GM18526 (cell line): ENCODE measurements around the gene USP13.

ENCODE experiments used
- POLR2A ChIP-seq: IDR thresholded peaks from 3 replicates; pipeline ENCODE4 v1.6.1; 2011; ENCODE audit not compliant: insufficient read length; ENCODE audit errors: extremely low read depth

USP13 gene, protein sequence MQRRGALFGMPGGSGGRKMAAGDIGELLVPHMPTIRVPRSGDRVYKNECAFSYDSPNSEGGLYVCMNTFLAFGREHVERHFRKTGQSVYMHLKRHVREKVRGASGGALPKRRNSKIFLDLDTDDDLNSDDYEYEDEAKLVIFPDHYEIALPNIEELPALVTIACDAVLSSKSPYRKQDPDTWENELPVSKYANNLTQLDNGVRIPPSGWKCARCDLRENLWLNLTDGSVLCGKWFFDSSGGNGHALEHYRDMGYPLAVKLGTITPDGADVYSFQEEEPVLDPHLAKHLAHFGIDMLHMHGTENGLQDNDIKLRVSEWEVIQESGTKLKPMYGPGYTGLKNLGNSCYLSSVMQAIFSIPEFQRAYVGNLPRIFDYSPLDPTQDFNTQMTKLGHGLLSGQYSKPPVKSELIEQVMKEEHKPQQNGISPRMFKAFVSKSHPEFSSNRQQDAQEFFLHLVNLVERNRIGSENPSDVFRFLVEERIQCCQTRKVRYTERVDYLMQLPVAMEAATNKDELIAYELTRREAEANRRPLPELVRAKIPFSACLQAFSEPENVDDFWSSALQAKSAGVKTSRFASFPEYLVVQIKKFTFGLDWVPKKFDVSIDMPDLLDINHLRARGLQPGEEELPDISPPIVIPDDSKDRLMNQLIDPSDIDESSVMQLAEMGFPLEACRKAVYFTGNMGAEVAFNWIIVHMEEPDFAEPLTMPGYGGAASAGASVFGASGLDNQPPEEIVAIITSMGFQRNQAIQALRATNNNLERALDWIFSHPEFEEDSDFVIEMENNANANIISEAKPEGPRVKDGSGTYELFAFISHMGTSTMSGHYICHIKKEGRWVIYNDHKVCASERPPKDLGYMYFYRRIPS

GRCh38 chr3:179652447-179653095 is at the start of gene USP13:
TSS of gene USP13 (plus strand) at chr3:179653040. CDS start at chr3:179653226, 186 bp downstream.
- no peak for TF ChIP-seq POLR2A

DNA sequence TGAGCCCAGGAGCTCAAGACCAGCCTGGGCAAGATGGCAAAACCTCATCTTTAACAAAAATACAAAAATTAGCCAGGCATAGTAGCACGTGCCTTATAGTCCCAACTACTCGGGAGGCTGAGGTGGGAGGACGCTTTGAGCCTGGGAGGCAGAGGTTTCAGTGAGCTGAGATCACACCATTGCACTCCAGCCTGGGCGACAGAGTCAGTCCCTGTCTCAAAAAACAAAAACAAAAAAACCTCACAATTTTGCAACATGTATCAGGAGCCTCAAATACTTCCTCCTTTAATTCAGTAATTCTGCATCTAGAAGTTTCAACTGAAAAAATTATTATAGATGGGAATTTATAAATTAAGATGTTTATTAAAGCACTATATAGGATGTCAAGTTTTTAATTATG is 49.5 kb upstream of the USP13 start:
- TF ChIP-seq POLR2A = no peak

GRCh38 chr3:179603831-179604230 is 49.0 kb upstream of the USP13 start:
- TF ChIP-seq POLR2A = no peak

DNA sequence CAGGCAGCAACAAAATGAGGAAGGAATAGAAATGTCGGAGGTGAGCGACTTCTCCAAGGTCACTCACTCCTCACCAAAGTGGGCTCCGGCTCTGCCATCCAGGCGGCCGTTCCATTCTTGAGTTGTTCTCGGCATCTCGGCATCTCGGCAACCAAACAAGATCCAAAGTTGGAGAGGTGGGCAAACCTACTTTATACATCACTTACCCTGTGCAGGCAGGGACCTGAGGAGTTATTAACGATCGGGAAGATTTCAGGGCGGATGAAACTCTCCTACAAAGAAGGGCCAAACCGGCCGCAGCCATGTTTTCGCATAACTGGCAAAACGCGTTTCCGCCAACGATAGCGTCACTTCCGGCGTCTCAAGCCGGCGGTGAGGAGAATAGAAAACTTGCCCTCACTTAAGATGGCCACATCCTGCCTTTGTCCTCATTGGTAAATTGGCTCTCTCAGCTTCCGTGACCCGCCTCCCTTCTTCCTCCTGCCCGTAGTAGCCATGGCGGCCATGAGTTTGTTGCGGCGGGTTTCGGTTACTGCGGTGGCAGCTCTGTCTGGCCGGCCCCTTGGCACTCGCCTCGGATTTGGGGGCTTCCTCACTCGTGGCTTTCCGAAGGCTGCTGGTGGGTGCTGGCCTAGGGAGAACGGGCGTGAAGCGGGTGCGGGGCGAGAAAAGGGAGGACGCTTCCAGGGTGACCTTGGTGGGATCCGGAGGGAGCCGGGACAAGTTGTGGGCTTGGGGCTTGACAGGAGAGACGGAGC is 48.3 kb upstream of the USP13 start, which contains the start of the genes MRPL47 and NDUFB5:
MRPL47 (minus strand) TSS at position 318 of the 758 bp plus-strand sequence; CDS start at position 304, 14 bp downstream.
NDUFB5 (plus strand) TSS at position 474 of the 758 bp plus-strand sequence; CDS start at position 496, 22 bp downstream.
- peak; percentile 83 for TF ChIP-seq POLR2A

DNA sequence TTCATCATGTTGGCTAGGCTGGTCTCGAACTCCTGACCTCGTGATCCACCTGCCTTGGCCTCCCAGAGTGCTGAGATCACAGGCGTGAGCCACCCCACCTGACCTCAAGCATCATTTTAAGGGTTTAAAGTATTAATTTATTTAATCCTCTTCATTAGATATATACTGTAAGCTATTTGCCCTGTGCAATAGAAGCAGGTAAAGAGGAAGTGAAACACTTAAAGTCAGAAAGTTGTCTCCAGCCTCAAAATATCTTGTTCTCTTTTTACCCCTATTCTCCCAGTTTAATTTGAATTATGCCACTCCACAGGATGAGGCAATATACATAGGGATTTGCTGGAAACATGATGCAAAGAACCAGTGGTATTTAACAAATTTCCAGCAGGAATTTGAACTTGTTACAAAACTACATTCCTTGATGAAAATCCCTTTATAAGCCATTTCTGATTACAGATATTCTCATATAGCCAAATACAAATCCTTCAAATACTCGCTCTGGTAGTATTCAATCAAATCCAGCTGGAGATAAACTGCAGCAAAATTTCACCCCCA is 46.2 kb upstream of the USP13 start:
- no peak for TF ChIP-seq POLR2A

- TF ChIP-seq POLR2A = no peak
Measured at GRCh38 chr3:179608931-179609720, 43.7 kb upstream of the USP13 start.

- TF ChIP-seq POLR2A = no peak
Measured at GRCh38 chr3:179610066-179610465, 42.8 kb upstream of the USP13 start.

- TF ChIP-seq POLR2A = no peak
Measured at GRCh38 chr3:179613807-179614206, 39.0 kb upstream of the USP13 start.

GRCh38 chr3:179615458-179616173 is 37.2 kb upstream of the USP13 start:
- no peak for TF ChIP-seq POLR2A

DNA sequence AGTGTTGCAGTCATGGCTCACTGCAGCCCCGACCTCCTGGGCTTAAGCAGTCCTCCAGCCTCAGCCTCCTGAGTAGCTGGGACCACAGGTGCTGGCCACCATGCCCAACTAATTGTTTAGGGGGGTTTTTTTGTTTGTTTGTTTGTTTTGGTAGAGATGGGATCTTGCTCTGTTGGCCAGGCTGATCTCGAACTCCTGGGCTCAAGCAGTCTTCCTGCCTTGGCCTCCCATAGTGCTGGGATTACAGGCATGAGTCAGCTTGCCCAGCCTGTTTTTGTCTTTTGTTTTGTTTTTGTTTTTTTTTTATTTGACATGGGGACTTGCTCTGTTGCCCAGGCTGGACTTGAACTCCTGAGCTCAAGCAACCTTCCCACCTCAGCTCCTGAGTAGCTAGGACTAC is 30.8 kb upstream of the USP13 start:
- TF ChIP-seq POLR2A = no peak

DNA sequence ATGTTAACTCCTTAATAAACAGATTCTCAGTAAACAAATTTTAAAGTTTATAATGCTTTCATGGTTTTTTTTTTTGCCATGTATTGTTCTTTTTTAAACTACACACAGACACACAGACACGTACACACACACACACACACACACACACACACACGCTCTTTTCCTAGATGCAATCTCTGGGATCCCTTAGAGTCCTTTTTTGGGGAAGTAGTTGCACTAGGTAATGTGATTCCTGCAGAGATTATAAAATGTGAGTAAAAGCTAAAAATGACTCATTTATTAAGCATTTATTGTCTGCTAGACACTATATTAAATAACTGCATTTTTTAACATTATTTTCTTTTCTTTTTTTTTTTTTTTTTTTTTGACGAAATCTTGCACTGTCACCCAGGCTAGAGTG is 28.4 kb upstream of the USP13 start:
- TF ChIP-seq POLR2A = no peak

GRCh38 chr3:179630753-179631451 is 21.9 kb upstream of the USP13 start:
- TF ChIP-seq POLR2A = no peak

DNA sequence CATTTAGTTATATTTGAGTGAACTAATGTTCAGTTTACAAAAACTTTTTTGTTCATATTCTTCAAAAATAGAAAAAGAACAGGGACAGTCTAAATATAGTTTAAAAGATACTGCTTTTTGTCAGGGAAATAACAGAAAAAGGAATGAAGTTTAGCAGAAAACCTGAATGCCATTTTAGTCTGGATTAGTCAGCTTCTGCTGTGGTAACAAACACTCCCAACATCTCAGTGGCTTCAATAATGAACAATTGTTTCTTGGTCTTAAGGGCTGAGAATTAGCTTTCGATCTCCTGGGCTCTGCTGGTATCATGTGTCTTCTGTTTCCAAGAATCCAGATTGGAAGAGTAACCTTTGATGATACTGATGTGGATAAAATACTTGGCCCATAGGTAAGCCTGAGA is 12.4 kb upstream of the USP13 start:
- no peak for TF ChIP-seq POLR2A

DNA sequence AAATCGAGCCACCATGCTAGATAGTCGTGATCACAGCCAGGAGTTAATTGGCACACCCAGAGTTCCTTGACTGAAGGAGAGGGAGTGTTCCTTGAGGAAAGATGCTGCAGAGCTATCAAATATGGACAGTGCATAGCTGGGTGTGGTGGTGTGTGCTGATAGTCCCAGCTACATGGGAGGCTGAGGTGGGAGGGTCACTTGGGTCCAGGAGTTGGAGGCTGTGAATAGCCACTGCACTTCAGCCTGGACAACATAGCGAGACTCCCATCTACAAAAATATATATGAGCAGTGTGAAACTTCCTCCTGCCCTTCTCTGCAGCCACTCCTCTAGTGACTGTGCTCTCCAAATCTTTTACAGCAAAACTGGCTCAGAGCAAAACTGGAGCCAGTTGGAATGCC is 10.0 kb upstream of the USP13 start:
- TF ChIP-seq POLR2A = no peak
